ENCODE results near the gene NEURL1B. TPM values are rescaled to one million over a fixed set of nuclear protein-coding genes. Genes with fewer than 3 reads are reported as not detected.

Gene NEURL1B
- 10 to 100 TPM; 16.1 to 47.1 (median 25.8) TPM for total RNA-seq
- polyA plus RNA-seq = 10 to 100 TPM; 11.8 to 37.9 TPM
- long read RNA-seq, donor 1, full-length matches to known transcripts = 1 of 19 reads
- long read RNA-seq, donor 1, partial matches to known transcripts = 0 of 19 reads
- long read RNA-seq, donor 1, other reads (novel, unspliced or antisense) = 18 of 19 reads
- long read RNA-seq, donor 2, partial matches to known transcripts = 0 of 20 reads
- long read RNA-seq, donor 2, other reads (novel, unspliced or antisense) = 20 of 20 reads
- long read RNA-seq, donor 3, partial matches to known transcripts = 0 of 26 reads
- long read RNA-seq, donor 3, other reads (novel, unspliced or antisense) = 26 of 26 reads

- Histone ChIP-seq H3K4me1 (peaks cover 0 to 50% (median 26%) of the 10 kb centered on the region in 12 donors), H3K9me3 (no peaks in the 10 kb centered on the region), H3K4me3 (peak within 1 kb of the TSS; percentile 73 to 98 (median 88)), H3K36me3 (peaks cover 0 to 23% (median 10%) of the 10 kb centered on the region in 9 donors), H3K27me3 (peaks cover 0 to 11% (median 0%) of the 10 kb centered on the region in 9 donors), H3K27ac (peak within 1 kb of the TSS; percentile 93 to 99 (median 98))
- intact Hi-C loops (cut with DNase I) = loop anchor here (1.0 to 10.0 kb wide), 16 partner anchors 18 to 164 kb away; no protein-coding TSS in a partner anchor
- peak; percentile 68 to 88 (median 82) for ATAC-seq
- WGBS, 4 donors = 0 to 1% (median 1%) methylated on average over 18 to 54 of the region's 54 CpGs
- TF ChIP-seq POLR2A (IDR thresholded peaks at IDR 0.05) (peak in 1 of 2 donors; percentile 59), CTCF (IDR thresholded peaks at IDR 0.05) (peak in 7 of 12 donors; percentile 5 to 53 (median 29))
- DNase-seq = peak; percentile 81 to 91 (median 89)
These were observed at the start of gene NEURL1B for GRCh38 chr5:172640822-172641358. NEURL1B (plus strand) TSS chr5:172641263; CDS start chr5:172641407, 144 bp downstream.

- Histone ChIP-seq H3K4me3 (no peak overlapping the region), H3K27me3 (no peaks in the 10 kb centered on the region), H3K27ac (no peak overlapping the region), H3K4me1 (peaks cover 0 to 20% (median 5%) of the 10 kb centered on the region in 12 donors), H3K9me3 (no peaks in the 10 kb centered on the region), H3K36me3 (no peaks in the 10 kb centered on the region)
- 77 to 82% (median 79%) methylated on average over 6 of the region's 6 CpGs for WGBS, 4 donors
- intact Hi-C loops (cut with DNase I) = no loop called here
- ATAC-seq = no peak
- no peak for TF ChIP-seq POLR2A (IDR thresholded peaks at IDR 0.05)
- no peak for TF ChIP-seq CTCF (IDR thresholded peaks at IDR 0.05)
- DNase-seq = no peak
These were observed 49.4 kb upstream of the NEURL1B start for GRCh38 chr5:172591636-172592035.

GRCh38 chr5:172592881-172593280 lies 48.2 kb upstream of the NEURL1B start:
- TF ChIP-seq CTCF (IDR thresholded peaks at IDR 0.05) (no peak), POLR2A (IDR thresholded peaks at IDR 0.05) (no peak)
- Histone ChIP-seq H3K4me3 (no peak overlapping the region), H3K27ac (no peak overlapping the region), H3K36me3 (no peaks in the 10 kb centered on the region), H3K9me3 (no peaks in the 10 kb centered on the region), H3K4me1 (peaks cover 0 to 10% (median 0%) of the 10 kb centered on the region in 12 donors), H3K27me3 (no peaks in the 10 kb centered on the region)
- intact Hi-C loops (cut with DNase I) = no loop called here
- 86 to 91% (median 89%) methylated on average over 5 of the region's 5 CpGs for WGBS, 4 donors
- DNase-seq (no peak), ATAC-seq (no peak)

- no peak overlapping the region for H3K4me3 ChIP-seq
- WGBS, 4 donors = 88 to 92% (median 89%) methylated on average over 12 of the region's 12 CpGs
- TF ChIP-seq CTCF (IDR thresholded peaks at IDR 0.05) = no peak
- TF ChIP-seq POLR2A (IDR thresholded peaks at IDR 0.05) = no peak
- DNase-seq = no peak
- no peaks in the 10 kb centered on the region for H3K9me3 ChIP-seq
- no peaks in the 10 kb centered on the region for H3K36me3 ChIP-seq
- H3K4me1 ChIP-seq = peaks cover 0 to 11% (median under 1%) of the 10 kb centered on the region in 12 donors
- intact Hi-C loops (cut with DNase I) = no loop called here
- H3K27ac ChIP-seq = no peak overlapping the region
- no peaks in the 10 kb centered on the region for H3K27me3 ChIP-seq
- no peak for ATAC-seq
These were observed 47.8 kb upstream of the NEURL1B start for GRCh38 chr5:172593306-172593705.

Measured in heart left ventricle (tissue), 16 donors.